Neural cell (in vitro differentiated cells): ENCODE data around the gene GRIA3. TPM values are rescaled to one million over a fixed set of nuclear protein-coding genes. Genes with fewer than 3 reads are reported as not detected.
"Not testable (repeated sequence)": the region's sequence is repeated elsewhere in the genome, so short reads cannot be mapped to it uniquely, and the experiment has no call there.

Source experiments
- H2AFZ ChIP-seq: fragments of 200-600, 300-800 bp; sonication (generic), shearing (Covaris generic); 2 replicates; pipeline ENCODE4 v1.6.0; 2014; ENCODE audit warnings: low read depth, mild to moderate bottlenecking, antibody characterized with exemption, low read length, moderate library complexity
- H3F3A ChIP-seq: fragments of 200-600 bp; shearing (Covaris generic); 2 replicates; pipeline ENCODE4 v1.6.1; 2016; ENCODE audit warnings: mild to moderate bottlenecking, moderate library complexity, mixed read lengths, antibody characterized with exemption, low read length; ENCODE audit not compliant: insufficient read depth, poor library complexity, severe bottlenecking
- H3K27ac ChIP-seq: fragments of 200-600, 300-800 bp; sonication (generic), shearing (Covaris generic); 2 replicates; pipeline ENCODE4 v1.5.1; 2014; ENCODE audit warnings: mild to moderate bottlenecking, low read length, moderate library complexity
- H3K27me3 ChIP-seq: fragments of 300-800, 200-600 bp; sonication (generic), shearing (Covaris generic); 2 replicates; pipeline ENCODE4 v1.6.0; 2014; ENCODE audit warnings: mild to moderate bottlenecking, low read depth, low read length, moderate library complexity; ENCODE audit not compliant: insufficient read depth
- H3K36me3 ChIP-seq: fragments of 300-800, 200-600 bp; sonication (generic), shearing (Covaris generic); 2 replicates; pipeline ENCODE4 v1.5.1; 2014; ENCODE audit warnings: mild to moderate bottlenecking, antibody characterized with exemption, low read length, moderate library complexity; ENCODE audit not compliant: insufficient read depth
- H3K4me2 ChIP-seq: fragments of 300-800, 200-600 bp; sonication (generic), shearing (Covaris generic); 2 replicates; pipeline ENCODE4 v1.6.0; 2014; ENCODE audit warnings: mild to moderate bottlenecking, low read length
- H3K4me3 ChIP-seq: fragments of 300-800, 200-600 bp; sonication (generic), shearing (Covaris generic); 2 replicates; pipeline ENCODE4 v1.5.1; 2014; ENCODE audit warnings: mild to moderate bottlenecking, low read length, moderate library complexity
- H3K79me2 ChIP-seq: fragments of 200-600 bp; shearing (Covaris generic); replicated peaks from 2 replicates; pipeline ENCODE4 v1.6.0; 2014; ENCODE audit warnings: mild to moderate bottlenecking, low read length, moderate library complexity; ENCODE audit not compliant: insufficient read depth
- H3K9ac ChIP-seq: fragments of 300-800, 200-600 bp; sonication (generic), shearing (Covaris generic); 2 replicates; pipeline ENCODE4 v1.6.1; 2016; ENCODE audit warnings: mild to moderate bottlenecking, low read length, mixed read lengths
- H3K9me2 ChIP-seq: fragments of 200-600 bp; shearing (Covaris generic); 2 replicates; pipeline ENCODE4 v1.6.1; 2016; ENCODE audit warnings: mild to moderate bottlenecking, low read length, mixed read lengths; ENCODE audit not compliant: insufficient read depth
- H3K9me3 ChIP-seq: fragments of 200-600, 300-800 bp; sonication (generic), shearing (Covaris generic); 2 replicates; pipeline ENCODE4 v1.6.1; 2016; ENCODE audit warnings: mild to moderate bottlenecking, mixed run types, low read length, moderate library complexity, mixed read lengths
- H4K20me1 ChIP-seq: fragments of 200-600 bp; shearing (Covaris generic); 2 replicates; pipeline ENCODE4 v1.6.1; 2016; ENCODE audit warnings: mild to moderate bottlenecking, mixed run types; ENCODE audit not compliant: insufficient read depth
- EP300 ChIP-seq: fragments of 450-650 bp; conservative IDR thresholded peaks from 2 replicates; pipeline ENCODE4 v1.6.1; 2014; ENCODE audit warnings: antibody characterized with exemption, mild to moderate bottlenecking, moderate library complexity; ENCODE audit not compliant: poor library complexity, severe bottlenecking
- EZH2 ChIP-seq: fragments of 200-600, 300-800 bp; shearing (Covaris generic), sonication (generic); IDR thresholded peaks from 2 replicates; pipeline ENCODE4 v1.6.1; 2014; ENCODE audit warnings: antibody characterized with exemption, low read length, borderline replicate concordance, mild to moderate bottlenecking; ENCODE audit not compliant: insufficient read depth, poor library complexity, severe bottlenecking
- MXI1 ChIP-seq: fragments of 450-650 bp; conservative IDR thresholded peaks from 2 replicates; pipeline ENCODE4 v1.6.1; 2014; ENCODE audit warnings: antibody characterized with exemption, mild to moderate bottlenecking; ENCODE audit not compliant: poor library complexity, severe bottlenecking
- POLR2AphosphoS5 ChIP-seq: IDR thresholded peaks from 2 replicates; pipeline ENCODE4 v1.6.1; 2012
- RAD21 ChIP-seq: fragments of 450-650 bp; conservative IDR thresholded peaks from 2 replicates; pipeline ENCODE4 v1.6.1; 2014; ENCODE audit warnings: antibody characterized with exemption, mild to moderate bottlenecking, moderate library complexity
- SMC3 ChIP-seq: fragments of 450-650 bp; conservative IDR thresholded peaks from 2 replicates; pipeline ENCODE4 v1.6.1; 2014; ENCODE audit warnings: antibody characterized with exemption, mild to moderate bottlenecking, moderate library complexity; ENCODE audit not compliant: poor library complexity
- TAF1 ChIP-seq: IDR thresholded peaks from 2 replicates; pipeline ENCODE4 v1.6.1; 2012; ENCODE audit warnings: low read depth
- polyA plus RNA-seq: library from polyadenylated mRNA; depleted of rRNA; stranded (reverse); fragments of >200 nt; gene quantifications from 2 replicates; pipeline ENCODE4 v1.2.3, GENCODE V29; 2014
- TF ChIP-seq, protein P1 (sequence below): fragments of 450-650 bp; IDR thresholded peaks from 2 replicates; pipeline ENCODE4 v1.5.1; 2014; ENCODE audit warnings: antibody characterized with exemption, mild to moderate bottlenecking, moderate library complexity; ENCODE audit not compliant: poor library complexity, severe bottlenecking
- TF ChIP-seq, protein P2 (sequence below): IDR thresholded peaks from 2 replicates; pipeline ENCODE4 v1.6.1; 2012; ENCODE audit warnings: borderline replicate concordance

The GRIA3 gene
- polyA plus RNA-seq, 1 donor from 2014 or later: 7.8 TPM

DNA sequence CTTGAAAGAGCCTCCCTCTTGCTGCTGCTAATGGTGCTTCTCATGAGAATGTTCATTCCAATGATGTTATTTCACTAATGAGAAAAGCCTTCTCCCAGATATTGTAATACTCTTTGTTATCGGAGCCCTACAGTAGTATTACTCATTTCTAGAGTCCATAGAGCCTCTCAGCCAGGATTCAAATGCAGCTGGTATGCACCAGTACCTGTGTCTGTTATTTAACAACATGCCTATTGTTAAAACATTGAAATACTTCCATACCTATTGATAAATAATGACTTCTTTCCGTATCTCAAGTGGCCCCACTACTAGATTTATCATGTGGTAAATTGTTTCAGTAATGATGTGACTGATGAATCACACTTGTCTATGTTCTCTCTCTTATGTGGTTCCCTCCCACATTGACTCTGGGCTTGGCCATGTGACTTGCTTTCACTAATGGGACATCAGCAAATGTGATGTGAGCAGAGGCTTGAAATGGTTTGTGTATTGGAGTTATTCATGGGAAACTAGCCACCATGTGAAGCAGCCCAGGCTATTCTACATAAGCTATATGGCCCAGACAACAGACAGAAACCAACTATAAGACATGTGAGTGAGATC is 341.1 kb downstream of the GRIA3 start:
- no peak overlapping the region for H3K4me2 ChIP-seq
- no peak overlapping the region for H3K9ac ChIP-seq
- no peak overlapping the region for H3K4me3 ChIP-seq
- H3K79me2 ChIP-seq: no peaks in the 10 kb centered on the region
- H2AFZ ChIP-seq: no peak overlapping the region
- H3K36me3 ChIP-seq: no peaks in the 10 kb centered on the region
- H3K9me2 ChIP-seq: no peaks in the 10 kb centered on the region
- H4K20me1 ChIP-seq: no peaks in the 10 kb centered on the region
- no peaks in the 10 kb centered on the region for H3K27me3 ChIP-seq
- TF ChIP-seq RAD21 (no peak), POLR2AphosphoS5 (no peak), MXI1 (no peak), SMC3 (no peak), EZH2 (no peak), TAF1 (no peak), EP300 (no peak)
- TF ChIP-seq, protein P1, sequence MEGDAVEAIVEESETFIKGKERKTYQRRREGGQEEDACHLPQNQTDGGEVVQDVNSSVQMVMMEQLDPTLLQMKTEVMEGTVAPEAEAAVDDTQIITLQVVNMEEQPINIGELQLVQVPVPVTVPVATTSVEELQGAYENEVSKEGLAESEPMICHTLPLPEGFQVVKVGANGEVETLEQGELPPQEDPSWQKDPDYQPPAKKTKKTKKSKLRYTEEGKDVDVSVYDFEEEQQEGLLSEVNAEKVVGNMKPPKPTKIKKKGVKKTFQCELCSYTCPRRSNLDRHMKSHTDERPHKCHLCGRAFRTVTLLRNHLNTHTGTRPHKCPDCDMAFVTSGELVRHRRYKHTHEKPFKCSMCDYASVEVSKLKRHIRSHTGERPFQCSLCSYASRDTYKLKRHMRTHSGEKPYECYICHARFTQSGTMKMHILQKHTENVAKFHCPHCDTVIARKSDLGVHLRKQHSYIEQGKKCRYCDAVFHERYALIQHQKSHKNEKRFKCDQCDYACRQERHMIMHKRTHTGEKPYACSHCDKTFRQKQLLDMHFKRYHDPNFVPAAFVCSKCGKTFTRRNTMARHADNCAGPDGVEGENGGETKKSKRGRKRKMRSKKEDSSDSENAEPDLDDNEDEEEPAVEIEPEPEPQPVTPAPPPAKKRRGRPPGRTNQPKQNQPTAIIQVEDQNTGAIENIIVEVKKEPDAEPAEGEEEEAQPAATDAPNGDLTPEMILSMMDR: no peak
- TF ChIP-seq, protein P2, sequence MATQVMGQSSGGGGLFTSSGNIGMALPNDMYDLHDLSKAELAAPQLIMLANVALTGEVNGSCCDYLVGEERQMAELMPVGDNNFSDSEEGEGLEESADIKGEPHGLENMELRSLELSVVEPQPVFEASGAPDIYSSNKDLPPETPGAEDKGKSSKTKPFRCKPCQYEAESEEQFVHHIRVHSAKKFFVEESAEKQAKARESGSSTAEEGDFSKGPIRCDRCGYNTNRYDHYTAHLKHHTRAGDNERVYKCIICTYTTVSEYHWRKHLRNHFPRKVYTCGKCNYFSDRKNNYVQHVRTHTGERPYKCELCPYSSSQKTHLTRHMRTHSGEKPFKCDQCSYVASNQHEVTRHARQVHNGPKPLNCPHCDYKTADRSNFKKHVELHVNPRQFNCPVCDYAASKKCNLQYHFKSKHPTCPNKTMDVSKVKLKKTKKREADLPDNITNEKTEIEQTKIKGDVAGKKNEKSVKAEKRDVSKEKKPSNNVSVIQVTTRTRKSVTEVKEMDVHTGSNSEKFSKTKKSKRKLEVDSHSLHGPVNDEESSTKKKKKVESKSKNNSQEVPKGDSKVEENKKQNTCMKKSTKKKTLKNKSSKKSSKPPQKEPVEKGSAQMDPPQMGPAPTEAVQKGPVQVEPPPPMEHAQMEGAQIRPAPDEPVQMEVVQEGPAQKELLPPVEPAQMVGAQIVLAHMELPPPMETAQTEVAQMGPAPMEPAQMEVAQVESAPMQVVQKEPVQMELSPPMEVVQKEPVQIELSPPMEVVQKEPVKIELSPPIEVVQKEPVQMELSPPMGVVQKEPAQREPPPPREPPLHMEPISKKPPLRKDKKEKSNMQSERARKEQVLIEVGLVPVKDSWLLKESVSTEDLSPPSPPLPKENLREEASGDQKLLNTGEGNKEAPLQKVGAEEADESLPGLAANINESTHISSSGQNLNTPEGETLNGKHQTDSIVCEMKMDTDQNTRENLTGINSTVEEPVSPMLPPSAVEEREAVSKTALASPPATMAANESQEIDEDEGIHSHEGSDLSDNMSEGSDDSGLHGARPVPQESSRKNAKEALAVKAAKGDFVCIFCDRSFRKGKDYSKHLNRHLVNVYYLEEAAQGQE: no peak
- no peak overlapping the region for H3K27ac ChIP-seq
- no peaks in the 10 kb centered on the region for H3K9me3 ChIP-seq
- no peaks in the 10 kb centered on the region for H3F3A ChIP-seq

DNA sequence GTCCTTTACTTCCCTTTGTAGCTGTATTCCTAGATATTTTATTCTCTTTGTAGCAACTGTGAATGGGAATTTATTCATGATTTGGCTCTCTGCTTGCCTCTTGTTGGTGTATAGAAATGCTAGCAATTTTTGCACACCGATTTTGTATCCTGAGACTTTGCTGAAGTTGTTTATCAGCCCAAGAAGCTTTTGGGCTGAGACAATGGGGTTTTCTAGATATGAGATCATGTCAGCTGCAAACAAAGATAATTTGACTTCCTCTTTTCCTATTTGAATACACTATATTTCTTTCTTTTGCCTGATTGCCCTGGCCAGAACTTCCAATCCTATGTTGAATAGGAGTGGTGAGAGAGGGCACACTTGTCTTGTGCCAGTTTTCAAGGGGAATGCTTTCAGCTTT is 346.6 kb downstream of the GRIA3 start:
- H2AFZ ChIP-seq, H3K9me2 ChIP-seq: not testable (repeated sequence)

More for the DNA sequence above, 346.6 kb downstream of the GRIA3 start:
- H3K79me2 ChIP-seq, H3K9ac ChIP-seq, H3K27ac ChIP-seq, H3F3A ChIP-seq, H3K36me3 ChIP-seq, H3K27me3 ChIP-seq, H3K4me3 ChIP-seq, H3K4me2 ChIP-seq, H4K20me1 ChIP-seq, H3K9me3 ChIP-seq: not testable (repeated sequence)
